HL-60/S4 treated with retinoic acid at 250 ng/mL for 4 days and 3 days (cell line): ENCODE measurements around the gene POTEI.
"Not testable (repeated sequence)": the region's sequence is repeated elsewhere in the genome, so short reads cannot be mapped to it uniquely, and the experiment has no call there.

Experiments used
- in situ Hi-C: fragments of 300-500 bp; cut with MboI; formaldehyde crosslinking; loops from 2 replicates; pipeline ENCODE4 v1.7.0; 2022; ENCODE audit warnings: low sequenced_read_pairs

The POTEI gene

GRCh38 chr2:130491073-130491472 lies 18.1 kb downstream of the POTEI start:
- in situ Hi-C loops: not testable (repeated sequence)

DNA sequence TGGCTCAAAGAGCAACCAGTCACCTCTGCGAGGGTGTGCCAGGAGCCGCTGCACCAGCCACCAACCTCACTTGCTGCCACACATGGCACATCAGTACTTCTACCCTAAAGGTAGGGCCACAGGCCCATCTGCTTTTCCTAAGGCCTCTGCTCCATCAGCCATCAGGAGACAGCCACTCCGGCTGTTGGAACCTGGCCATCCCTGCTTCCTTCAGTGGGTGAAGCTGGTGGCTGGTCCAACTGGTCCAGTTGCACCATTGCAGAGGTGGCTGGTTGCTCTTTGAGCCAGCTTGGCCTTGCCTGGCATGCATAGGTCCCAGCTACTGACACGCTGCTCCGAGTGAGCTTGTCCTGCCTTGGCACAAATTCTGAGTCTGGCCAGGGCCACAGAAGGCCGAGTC lies 53.7 kb downstream of the POTEI start:
- in situ Hi-C loops: not testable (repeated sequence)

DNA sequence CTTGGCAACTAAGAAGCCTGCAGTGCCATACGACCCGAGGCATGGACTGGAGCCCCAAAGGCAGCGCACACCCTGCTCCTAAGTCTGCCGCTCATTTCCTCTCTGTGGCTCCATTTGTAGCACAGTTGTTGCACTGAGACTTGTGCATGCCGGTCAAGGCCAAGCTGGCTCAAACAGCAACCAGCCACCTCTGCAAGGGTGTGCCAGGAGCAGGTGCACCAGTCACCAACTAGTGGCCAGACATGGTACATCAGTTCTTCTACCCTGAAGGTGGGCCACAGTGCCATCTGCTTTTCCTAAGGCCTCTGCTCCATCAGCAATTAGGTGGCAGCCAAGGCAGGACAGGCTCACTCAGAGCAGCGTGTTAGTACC lies 54.4 kb downstream of the POTEI start:
- in situ Hi-C loops: not testable (repeated sequence)

- in situ Hi-C loops: not testable (repeated sequence)
Measured at GRCh38 chr2:130453955-130454711, 55.0 kb downstream of the POTEI start.

GRCh38 chr2:130452897-130453296 lies 56.2 kb downstream of the POTEI start:
- in situ Hi-C loops: not testable (repeated sequence)

- in situ Hi-C loops: not testable (repeated sequence)
Measured at GRCh38 chr2:130451823-130452222, 57.3 kb downstream of the POTEI start.

DNA sequence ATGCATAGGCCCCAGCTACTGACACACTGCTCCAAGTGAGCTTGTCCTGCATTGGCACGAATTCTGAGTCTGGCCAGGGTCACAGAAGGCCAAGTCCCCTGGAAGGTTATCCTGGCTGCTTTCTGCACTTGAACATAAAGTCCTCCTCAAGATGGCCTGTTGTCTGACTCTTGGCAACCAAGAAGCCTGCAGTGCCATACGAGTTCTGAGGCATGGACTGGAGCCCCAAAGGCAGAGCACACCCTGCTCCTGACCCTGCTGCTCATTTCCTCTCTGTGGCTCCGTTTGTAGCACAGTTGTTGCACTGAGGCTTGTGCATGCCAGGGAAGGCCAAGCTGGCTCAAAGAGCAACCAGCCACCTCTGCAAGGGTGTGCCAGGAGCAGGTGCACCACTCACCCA lies 57.9 kb downstream of the POTEI start:
- in situ Hi-C loops: not testable (repeated sequence)

GRCh38 chr2:130450366-130450765 lies 58.8 kb downstream of the POTEI start:
- in situ Hi-C loops: not testable (repeated sequence)

GRCh38 chr2:130427631-130428030 lies 81.5 kb downstream of the POTEI start:
- in situ Hi-C loops: not testable (repeated sequence)

- in situ Hi-C loops: not testable (repeated sequence)
Measured at GRCh38 chr2:130418845-130419244, 90.3 kb downstream of the POTEI start.

- in situ Hi-C loops: not testable (repeated sequence)
Measured at GRCh38 chr2:130416693-130417092, 92.4 kb downstream of the POTEI start.
